Esophagus muscularis mucosa (tissue), 4 donors: ENCODE results near the gene CEP85. TPM values are rescaled to one million over a fixed set of nuclear protein-coding genes. Genes with fewer than 3 reads are reported as not detected.

Experiments
- DNase-seq: peaks from one replicate; pipeline ENCODE4 v3.0.0-alpha.2; 2017; ENCODE audit errors: extremely low spot score
- H3K27ac ChIP-seq, 4 donors: fragments of 200-600 bp; sonication (generic); replicated peaks in 1 of 4; 1 replicate in 3 of 4; 2 replicates in 1 of 4; pipeline ENCODE4 v1.5.1; 2016 to 2019; ENCODE audit warnings: mild to moderate bottlenecking in 1 of 4
- H3K27me3 ChIP-seq, 4 donors: fragments of 200-600 bp; sonication (generic); one replicate each; pipeline versions ENCODE4 v1.5.1 to v1.6.0; 2016 to 2019
- H3K36me3 ChIP-seq, 4 donors: fragments of 200-600 bp; sonication (generic); one replicate each; pipeline ENCODE4 v1.5.1; 2016 to 2019
- H3K4me1 ChIP-seq, 4 donors: fragments of 200-600 bp; sonication (generic); one replicate each; pipeline ENCODE4 v1.5.1; 2016 to 2019
- H3K4me3 ChIP-seq, 4 donors: fragments of 200-600 bp; sonication (generic); 1 replicate in 2 of 4; 2 replicates in 2 of 4; pipeline ENCODE4 v1.5.1; 2016 to 2019; ENCODE audit warnings: mild to moderate bottlenecking in 4 of 4, moderate library complexity in 1 of 4
- H3K9me3 ChIP-seq, 4 donors: fragments of 200-600 bp; sonication (generic); 1 replicate in 3 of 4; 2 replicates in 1 of 4; pipeline ENCODE4 v1.5.1; 2016 to 2019
- CTCF ChIP-seq, 3 experiments: fragments of 200-600 bp in 2 of 3; fragments of 450-650 bp in 1 of 3; sonication (generic) in 2 of 3; IDR thresholded peaks; one replicate each; pipeline ENCODE4 v1.5.1; 2017 to 2019; ENCODE audit warnings: antibody characterized with exemption in 3 of 3, mild to moderate bottlenecking in 2 of 3, moderate library complexity in 1 of 3
- EP300 ChIP-seq: sonication (generic); formaldehyde crosslinking; IDR thresholded peaks from one replicate; pipeline ENCODE4 v1.6.1; 2017; ENCODE audit warnings: antibody characterized with exemption
- POLR2A ChIP-seq: fragments of 450-650 bp; IDR thresholded peaks from one replicate; pipeline ENCODE4 v1.6.1; 2017; ENCODE audit warnings: antibody characterized with exemption, moderate library complexity, mild to moderate bottlenecking, low read depth
- POLR2AphosphoS5 ChIP-seq, 2 donors: sonication (generic); formaldehyde crosslinking; IDR thresholded peaks; one replicate each; pipeline ENCODE4 v1.6.1; 2017; ENCODE audit warnings: antibody characterized with exemption in 2 of 2
- WGBS: methylation state at CpG from one replicate; pipeline ENCODE4 v1.1.5; 2018; 5-methylcytosine and 5-hydroxymethylcytosine counted together
- intact Hi-C: fragments of 100-400 bp; cut with DNase I; formaldehyde crosslinking; loops from one replicate; pipeline ENCODE4 v1.15.1; 2023
- total RNA-seq, 4 donors: library from RNA; depleted of rRNA; stranded (reverse); fragments of >200 nt; gene quantifications; one replicate each; pipeline versions ENCODE4 v1.1.0 to v1.2.1, GENCODE V29; 2016

The CEP85 gene
- total RNA-seq, 4 donors from 2014 or later = 3.0 to 6.3 (median 4.8) TPM

- Histone ChIP-seq H3K4me3 (no peak overlapping the region), H3K4me1 (peaks cover 32 to 83% (median 71%) of the 10 kb centered on the region in 4 donors), H3K36me3 (peaks cover 0 to 6% (median 2%) of the 10 kb centered on the region in 4 donors), H3K27ac (peak overlapping the region; percentile 29 to 98 (median 48)), H3K9me3 (no peaks in the 10 kb centered on the region), H3K27me3 (no peaks in the 10 kb centered on the region)
- WGBS = 85% methylated on average over 5 of the region's 5 CpGs
- no peak for DNase-seq
- TF ChIP-seq CTCF (IDR thresholded peaks at IDR 0.05) = no peak
- TF ChIP-seq POLR2AphosphoS5 (IDR thresholded peaks at IDR 0.05) = no peak
- TF ChIP-seq EP300 = no peak
- TF ChIP-seq POLR2A = no peak
- intact Hi-C loops = no loop called here
These were observed 53.8 kb downstream of the CEP85 start for GRCh38 chr1:26287811-26288210.

- WGBS = 40% methylated on average over 4 of the region's 5 CpGs
- H3K4me3 ChIP-seq = no peak overlapping the region
- H3K27ac ChIP-seq = peak overlapping the region; percentile 29 to 98 (median 42)
- intact Hi-C loops = no loop called here
- no peak for DNase-seq
- H3K27me3 ChIP-seq = no peaks in the 10 kb centered on the region
- H3K36me3 ChIP-seq = peaks cover 0 to 6% (median 0%) of the 10 kb centered on the region in 4 donors
- TF ChIP-seq CTCF (IDR thresholded peaks at IDR 0.05) (no peak), EP300 (no peak), POLR2AphosphoS5 (IDR thresholded peaks at IDR 0.05) (no peak), POLR2A (no peak)
- peaks cover 32 to 76% (median 70%) of the 10 kb centered on the region in 4 donors for H3K4me1 ChIP-seq
- H3K9me3 ChIP-seq = no peaks in the 10 kb centered on the region
These were observed 54.4 kb downstream of the CEP85 start for GRCh38 chr1:26288311-26288941.

- TF ChIP-seq EP300 (no peak), CTCF (IDR thresholded peaks at IDR 0.05) (no peak), POLR2AphosphoS5 (IDR thresholded peaks at IDR 0.05) (no peak), POLR2A (no peak)
- H3K27ac ChIP-seq = peak overlapping the region; percentile 29 to 98 (median 47)
These were observed 55.4 kb downstream of the CEP85 start for GRCh38 chr1:26289158-26290059.

GRCh38 chr1:26290122-26290881, 56.3 kb downstream of the CEP85 start:
- Histone ChIP-seq H3K9me3 (no peaks in the 10 kb centered on the region), H3K36me3 (peaks cover 0 to 7% (median 0%) of the 10 kb centered on the region in 4 donors), H3K27me3 (no peaks in the 10 kb centered on the region), H3K4me3 (no peak overlapping the region), H3K4me1 (peaks cover 17 to 58% (median 52%) of the 10 kb centered on the region in 4 donors), H3K27ac (peak overlapping the region; percentile 49 to 62 (median 55))
- DNase-seq = no peak
- WGBS = 72% methylated on average over 11 of the region's 11 CpGs
- intact Hi-C loops = no loop called here
- no peak for TF ChIP-seq POLR2A
- no peak for TF ChIP-seq CTCF (IDR thresholded peaks at IDR 0.05)
- no peak for TF ChIP-seq EP300
- no peak for TF ChIP-seq POLR2AphosphoS5 (IDR thresholded peaks at IDR 0.05)

More at GRCh38 chr1:26289158-26290059, 55.4 kb downstream of the CEP85 start:
- Histone ChIP-seq H3K36me3 (peaks cover 0 to 7% (median 0%) of the 10 kb centered on the region in 4 donors), H3K27me3 (no peaks in the 10 kb centered on the region), H3K9me3 (no peaks in the 10 kb centered on the region), H3K4me3 (no peak overlapping the region), H3K4me1 (peaks cover 26 to 67% (median 61%) of the 10 kb centered on the region in 4 donors)
- 81% methylated on average over 16 of the region's 21 CpGs for WGBS
- DNase-seq = no peak
- intact Hi-C loops = no loop called here
